Astrocyte (in vitro differentiated cells and primary cell): ENCODE measurements around the gene PRKAR2A.

Experiments used
- EZH2 ChIP-seq: IDR thresholded peaks from 2 replicates; pipeline ENCODE4 v1.6.1; 2012; ENCODE audit warnings: mild to moderate bottlenecking, low read length, inconsistent platforms; ENCODE audit not compliant: insufficient read depth
- TF ChIP-seq, protein P1 (sequence below): IDR thresholded peaks from 2 replicates; pipeline ENCODE4 v1.5.1; 2011; ENCODE audit warnings: low read depth, mild to moderate bottlenecking, inconsistent platforms, low read length, moderate library complexity; ENCODE audit not compliant: insufficient read depth

DNA sequence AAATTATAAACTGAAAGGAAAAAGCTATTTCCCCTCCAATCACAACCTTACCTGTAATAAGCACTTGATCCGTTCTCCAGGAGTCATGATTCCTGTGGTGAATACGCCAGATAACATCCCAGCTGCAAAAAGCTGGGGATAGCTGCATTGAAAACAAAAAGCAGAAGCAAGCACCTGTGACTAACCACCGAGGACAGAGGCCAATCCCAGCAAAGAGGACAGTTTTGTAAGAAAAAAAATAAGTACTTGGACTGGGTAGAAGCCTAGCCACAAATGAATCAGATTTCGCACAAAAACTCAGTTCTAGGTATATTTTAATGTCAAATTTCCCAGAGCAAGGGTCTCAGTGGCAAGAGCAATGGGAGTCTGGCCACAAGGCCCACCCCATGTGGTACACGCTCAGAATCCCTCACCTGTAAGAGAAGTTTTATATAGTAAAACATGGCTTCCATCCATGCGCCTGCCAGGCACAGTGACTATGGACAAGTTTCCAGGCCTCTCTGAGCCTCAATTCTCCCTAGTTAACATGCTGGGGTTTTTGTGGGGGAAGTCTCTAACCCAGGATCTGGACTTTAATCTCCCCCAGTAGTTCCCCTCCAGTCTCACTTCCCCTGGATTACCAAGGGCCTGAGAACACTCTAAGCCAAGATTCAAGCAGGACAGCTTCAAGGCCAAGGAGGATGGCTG is 31.8 kb upstream of the PRKAR2A start:
- TF ChIP-seq, protein P1, sequence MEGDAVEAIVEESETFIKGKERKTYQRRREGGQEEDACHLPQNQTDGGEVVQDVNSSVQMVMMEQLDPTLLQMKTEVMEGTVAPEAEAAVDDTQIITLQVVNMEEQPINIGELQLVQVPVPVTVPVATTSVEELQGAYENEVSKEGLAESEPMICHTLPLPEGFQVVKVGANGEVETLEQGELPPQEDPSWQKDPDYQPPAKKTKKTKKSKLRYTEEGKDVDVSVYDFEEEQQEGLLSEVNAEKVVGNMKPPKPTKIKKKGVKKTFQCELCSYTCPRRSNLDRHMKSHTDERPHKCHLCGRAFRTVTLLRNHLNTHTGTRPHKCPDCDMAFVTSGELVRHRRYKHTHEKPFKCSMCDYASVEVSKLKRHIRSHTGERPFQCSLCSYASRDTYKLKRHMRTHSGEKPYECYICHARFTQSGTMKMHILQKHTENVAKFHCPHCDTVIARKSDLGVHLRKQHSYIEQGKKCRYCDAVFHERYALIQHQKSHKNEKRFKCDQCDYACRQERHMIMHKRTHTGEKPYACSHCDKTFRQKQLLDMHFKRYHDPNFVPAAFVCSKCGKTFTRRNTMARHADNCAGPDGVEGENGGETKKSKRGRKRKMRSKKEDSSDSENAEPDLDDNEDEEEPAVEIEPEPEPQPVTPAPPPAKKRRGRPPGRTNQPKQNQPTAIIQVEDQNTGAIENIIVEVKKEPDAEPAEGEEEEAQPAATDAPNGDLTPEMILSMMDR: no peak
- no peak for TF ChIP-seq EZH2
